HG03342 (cell line): ENCODE data around the gene INO80B.
"Not testable (repeated sequence)": the region's sequence is repeated elsewhere in the genome, so short reads cannot be mapped to it uniquely, and the experiment has no call there.

Experiments
- ATAC-seq: cut with Tn5 transposase; IDR thresholded peaks from one replicate; pipeline ENCODE4 v1.9.1; 2021; ENCODE audit warnings: mild to moderate bottlenecking, moderate library complexity; ENCODE audit not compliant: unreplicated experiment

INO80B gene

DNA sequence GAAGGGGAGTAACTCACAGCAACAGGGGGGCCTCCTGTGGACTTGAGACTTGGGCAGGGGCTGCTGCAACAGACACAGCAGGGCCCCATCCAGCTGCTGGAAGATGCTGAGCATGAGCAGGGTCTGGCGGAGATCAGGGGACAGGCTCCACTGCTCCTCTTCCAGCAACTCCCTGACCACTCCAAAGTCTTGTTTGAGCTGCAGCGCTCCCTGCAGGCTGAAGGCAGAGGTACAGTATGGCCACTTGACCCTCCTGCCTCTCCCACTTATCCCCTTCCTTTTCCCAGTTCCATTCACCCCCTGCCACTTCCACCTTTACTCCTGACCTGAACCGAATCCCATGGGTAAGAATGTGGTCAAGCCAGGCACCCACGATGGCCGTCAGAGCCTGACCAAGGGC lies 20.0 kb downstream of the INO80B start:
- ATAC-seq = no peak

DNA sequence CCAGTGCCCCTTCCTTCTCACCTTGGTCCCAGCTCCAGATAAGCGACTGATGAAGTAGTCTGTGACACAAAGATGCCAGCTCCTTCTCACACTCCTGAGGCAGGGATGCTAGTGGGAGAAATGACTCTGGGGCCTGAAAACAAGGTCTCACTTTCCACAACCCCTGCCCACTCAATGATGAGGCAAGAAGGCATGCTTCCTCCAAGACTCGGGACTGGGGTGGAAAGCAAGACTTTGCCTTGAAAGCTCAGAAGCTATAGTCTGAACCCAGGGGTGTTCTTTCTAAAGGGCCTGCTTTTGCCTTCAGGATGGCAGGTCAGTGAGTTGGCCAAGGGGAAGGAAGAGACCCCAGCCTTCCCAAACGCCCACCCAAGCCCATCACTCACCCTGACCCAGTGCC lies 26.5 kb downstream of the INO80B start:
- no peak for ATAC-seq

DNA sequence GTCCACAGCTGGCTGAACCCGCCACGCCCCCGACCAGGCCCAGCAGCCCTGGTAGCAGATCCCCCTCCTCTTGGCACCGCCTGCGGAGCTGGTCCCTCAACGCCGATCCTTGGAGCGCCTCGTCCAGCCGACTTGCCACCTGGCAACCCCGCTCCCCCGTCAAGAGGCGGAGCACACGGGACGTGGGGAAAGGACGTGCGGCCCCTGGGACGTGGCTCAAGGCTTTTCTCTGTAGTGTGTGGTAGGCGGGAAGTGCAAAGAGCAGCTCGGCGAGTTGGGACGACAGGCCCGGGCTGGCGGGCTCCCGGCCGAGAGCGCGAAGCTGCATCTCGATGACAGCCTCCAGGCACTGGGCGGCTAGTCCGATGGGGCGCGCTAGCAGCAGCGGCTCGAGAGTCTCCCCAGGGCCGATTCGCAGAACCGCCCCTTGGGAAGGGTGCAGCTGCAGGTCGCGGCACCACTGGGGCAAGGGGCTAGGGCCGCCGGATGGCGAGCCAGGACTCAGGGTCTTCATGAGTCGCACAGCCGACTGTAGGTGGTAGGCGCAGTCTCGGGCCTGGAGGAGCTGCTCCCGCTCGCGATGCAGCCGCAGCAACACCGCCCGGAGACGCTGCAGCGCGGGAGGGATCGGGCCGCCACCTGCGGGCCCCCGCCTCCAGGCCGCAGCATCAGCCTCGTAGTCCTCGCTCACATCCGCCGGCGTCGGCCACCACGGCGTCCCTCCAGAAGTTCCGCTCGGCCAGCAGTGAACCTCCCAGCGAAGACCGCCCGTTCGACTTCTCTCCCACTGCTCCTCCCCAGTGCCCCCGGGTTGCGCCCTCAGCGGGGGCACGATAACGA lies 27.3 kb downstream of the INO80B start:
- peak; percentile 31 for ATAC-seq

DNA sequence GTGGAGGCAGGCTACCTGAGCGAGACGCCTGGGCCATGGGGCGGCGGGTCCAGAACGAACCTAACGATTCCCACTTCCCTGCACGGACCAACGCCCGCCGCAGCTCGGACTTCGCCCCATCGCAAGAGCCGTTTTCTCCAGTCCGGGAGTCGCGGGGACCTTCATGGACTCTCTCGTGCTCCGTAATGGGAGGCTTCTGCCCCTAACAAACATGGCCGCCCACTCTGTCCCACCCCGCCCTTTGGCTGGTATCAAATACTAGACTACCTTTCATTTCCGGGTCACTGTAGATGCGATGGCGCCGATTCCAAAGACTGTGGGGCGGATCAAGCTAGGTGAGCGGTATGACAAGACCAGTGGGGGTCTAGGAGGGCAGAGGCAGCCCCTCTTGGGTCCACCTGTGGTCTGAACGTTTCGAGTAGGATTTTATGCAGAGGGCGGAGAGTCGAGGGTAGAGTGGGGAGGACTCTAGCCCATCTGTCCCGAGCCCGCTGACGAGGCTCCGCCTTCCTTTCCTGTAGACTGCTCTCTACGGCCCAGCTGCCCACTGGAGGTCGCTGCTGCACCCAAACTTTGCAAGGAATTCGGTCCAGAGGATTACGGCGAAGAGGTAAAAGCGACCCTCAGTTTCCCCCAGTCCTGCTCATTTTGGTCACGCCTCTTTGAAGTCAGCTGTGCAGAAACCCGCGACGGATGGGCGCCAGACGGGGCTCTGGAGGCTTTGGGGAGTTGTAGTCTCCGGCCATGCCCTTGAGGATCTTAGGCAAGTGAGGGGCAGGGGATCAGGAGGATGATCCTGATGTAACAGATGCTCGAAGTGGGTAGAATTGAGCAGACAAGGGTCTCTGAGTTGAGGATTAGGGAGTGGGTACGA lies 28.2 kb downstream of the INO80B start, which contains the start of the genes CCDC142 and TTC31:
CCDC142 (minus strand) TSS at position 198 of the 874 bp plus-strand sequence; CDS start at position 37, 161 bp downstream.
TTC31 (plus strand) TSS at position 281 of the 874 bp plus-strand sequence; CDS start at position 296, 15 bp downstream.
- ATAC-seq = peak; percentile 89

DNA sequence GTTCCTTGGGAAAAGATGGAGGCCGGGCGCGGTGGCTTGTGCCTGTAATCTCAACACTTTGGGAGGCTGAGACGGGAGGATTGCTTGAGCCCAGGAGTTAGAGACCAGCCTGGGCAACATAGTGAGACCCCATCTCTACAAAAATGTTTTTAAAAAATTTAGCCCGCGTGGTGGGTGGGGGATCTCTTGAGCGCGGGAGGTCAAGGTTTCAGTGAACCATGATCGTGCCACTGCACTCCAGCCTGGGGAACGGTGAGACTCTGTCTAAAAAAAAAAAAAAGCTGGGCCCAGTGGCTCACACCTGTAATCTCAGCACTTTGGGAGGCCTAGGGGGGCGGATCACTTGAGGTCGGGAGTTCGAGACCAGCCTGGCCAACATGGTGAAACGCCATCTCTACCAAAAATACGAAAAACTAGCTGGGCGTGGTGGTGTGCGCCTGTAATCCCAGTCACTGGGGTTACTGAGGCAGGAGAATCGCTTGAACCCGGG lies 28.8 kb downstream of the INO80B start:
- ATAC-seq = not testable (repeated sequence)

DNA sequence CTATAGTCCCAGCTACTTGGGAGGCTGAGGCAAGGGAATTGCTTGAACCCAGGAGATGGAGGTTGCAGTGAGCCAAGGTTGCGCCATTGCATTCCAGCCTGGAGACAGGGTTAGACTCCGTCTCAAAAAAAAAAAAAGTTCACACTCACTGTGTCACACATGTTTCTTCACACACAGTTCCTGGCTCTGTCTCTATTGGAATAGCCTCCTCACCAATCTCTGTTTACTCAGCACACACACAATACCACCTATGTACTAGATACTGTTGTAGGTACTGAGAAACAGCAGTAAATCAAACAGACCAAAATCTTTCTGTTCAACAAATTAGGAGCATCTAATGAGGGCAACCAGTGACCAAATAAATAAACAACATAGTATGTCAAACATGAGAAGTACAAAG lies 31.3 kb downstream of the INO80B start:
- ATAC-seq = no peak

DNA sequence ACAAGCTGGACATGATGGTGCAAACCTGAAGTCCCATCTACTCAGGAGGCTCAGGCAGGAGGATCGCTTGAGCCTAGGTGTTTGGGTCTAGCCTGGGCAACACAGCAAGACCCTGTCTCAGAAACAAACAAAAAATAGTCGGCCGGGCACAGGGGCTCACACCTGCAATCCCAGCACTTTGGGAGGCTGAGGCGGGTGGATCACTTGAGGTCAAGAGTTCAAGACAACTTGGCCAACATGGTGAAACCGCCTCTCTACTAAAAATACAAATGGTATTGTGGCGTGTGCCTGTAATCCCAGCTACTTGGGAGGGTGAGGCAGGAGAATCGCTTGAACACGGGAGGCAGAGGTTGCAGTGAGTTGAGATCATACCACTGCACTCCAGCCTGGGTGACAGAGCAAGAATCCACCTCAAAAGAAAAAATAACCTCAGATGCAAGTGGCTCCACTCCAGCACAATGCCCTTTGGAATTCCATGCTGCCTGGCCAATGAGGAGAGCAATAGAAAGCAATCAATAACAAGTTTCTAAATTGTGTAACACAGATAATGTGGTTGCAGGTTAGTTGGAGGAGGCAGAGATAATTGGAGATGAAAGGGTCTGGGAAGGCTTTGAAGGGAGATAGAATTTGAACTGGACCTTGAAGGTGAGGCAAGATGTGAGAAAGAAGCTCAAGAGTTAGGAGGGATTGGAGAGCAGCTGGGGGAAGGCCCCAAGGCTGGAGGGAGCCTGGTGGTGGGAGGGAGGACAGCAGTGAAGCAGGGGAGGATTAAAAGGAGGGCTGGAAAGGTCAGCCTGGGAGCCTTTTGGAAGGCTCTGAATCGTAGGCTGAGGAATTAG lies 34.0 kb downstream of the INO80B start:
- no peak for ATAC-seq

DNA sequence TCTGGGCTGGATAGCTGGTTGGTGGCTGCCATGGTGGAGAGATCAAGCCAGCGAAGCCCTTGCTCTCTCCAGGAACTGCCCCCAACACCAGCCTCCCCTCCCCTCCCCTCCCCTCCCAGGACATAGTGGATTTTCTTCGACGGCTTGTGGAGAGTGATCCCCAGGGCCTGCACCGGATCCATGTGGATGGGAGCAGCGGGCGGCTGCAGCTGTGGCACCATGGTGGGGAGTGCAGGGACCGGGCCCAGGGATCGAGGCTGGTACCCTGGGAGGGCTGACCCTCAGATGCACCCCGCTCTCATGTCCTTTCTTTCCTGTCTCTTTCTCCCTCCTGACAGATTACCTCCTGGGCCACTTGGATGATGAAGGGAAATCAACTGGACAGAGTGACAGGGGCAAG lies 35.0 kb downstream of the INO80B start:
- ATAC-seq = no peak

DNA sequence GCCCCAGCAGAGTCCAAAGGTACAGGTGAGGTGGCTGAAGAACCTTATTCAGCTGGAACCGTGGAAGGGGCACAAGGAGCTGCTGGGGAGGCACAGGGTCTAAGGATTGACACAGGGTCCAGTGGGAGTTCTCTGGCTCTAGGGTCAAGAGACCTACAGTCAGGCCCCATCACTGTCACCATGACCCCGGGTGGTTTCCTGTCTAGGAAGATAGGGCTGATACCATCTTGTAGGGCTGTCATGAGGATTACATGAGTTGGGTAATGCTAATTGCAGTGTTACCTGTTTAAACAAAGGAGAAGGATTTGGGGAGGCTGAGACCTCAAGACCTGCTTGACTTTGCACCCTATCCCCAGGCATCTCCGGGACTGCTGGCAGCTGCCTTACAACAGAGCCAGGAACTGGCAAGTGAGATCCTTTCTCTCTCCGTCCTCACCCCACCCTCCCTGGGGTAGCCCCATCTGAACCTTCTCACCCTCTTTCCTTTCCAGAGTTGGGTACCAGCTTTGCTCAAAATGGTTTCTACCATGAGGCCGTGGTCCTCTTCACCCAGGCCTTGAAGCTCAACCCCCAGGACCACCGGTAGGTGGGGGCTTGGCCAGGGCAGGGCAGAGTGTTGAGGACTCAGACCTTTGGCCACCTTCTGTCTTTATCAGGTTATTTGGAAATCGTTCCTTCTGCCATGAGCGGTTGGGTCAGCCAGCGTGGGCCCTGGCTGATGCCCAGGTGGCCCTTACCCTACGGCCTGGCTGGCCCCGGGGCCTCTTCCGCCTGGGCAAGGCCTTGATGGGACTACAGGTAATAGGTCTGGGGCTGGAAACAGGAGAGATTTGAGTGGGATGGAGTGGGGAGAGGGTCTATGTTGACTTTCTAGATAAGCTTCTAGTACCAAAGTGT lies 37.0 kb downstream of the INO80B start:
- ATAC-seq = no peak

DNA sequence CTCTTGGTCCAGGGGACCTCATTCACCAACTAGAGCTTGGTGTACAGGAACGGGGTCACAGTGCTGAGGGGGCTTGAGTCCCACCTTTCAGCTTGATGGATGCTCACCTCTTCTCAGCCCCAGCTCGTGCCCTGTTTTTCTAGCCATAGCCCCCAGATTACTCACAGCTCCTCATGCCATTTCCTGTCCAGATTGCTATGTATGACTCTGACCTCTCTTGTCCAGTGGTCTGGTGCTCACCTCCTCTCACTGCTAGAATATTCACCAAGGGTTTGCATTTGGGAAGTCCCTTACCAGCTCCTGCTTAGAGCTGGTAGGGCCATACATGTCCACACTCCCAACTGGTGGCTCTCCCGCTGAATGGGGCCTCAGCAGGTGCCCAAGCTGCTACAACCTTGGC lies 38.7 kb downstream of the INO80B start:
- no peak for ATAC-seq

DNA sequence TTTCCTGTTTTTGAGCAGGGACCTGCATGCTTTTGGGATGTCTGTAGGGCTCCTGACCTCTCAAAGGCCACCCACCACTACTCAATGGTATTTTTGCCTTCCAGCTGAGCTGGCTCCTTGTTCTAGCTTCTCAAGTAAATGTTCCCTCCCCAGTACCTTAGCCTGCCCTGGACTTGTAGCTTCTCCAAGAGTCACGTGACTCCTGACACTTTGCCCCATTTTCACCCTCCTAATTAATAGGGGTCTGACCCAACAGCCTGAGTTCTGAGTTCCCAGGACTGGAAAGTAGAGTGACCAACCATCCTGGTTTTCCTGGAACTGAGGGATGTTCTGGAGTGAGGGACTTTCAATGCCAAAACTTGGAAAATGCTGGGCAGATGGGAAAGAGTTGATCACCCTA lies 40.6 kb downstream of the INO80B start:
- ATAC-seq = no peak

DNA sequence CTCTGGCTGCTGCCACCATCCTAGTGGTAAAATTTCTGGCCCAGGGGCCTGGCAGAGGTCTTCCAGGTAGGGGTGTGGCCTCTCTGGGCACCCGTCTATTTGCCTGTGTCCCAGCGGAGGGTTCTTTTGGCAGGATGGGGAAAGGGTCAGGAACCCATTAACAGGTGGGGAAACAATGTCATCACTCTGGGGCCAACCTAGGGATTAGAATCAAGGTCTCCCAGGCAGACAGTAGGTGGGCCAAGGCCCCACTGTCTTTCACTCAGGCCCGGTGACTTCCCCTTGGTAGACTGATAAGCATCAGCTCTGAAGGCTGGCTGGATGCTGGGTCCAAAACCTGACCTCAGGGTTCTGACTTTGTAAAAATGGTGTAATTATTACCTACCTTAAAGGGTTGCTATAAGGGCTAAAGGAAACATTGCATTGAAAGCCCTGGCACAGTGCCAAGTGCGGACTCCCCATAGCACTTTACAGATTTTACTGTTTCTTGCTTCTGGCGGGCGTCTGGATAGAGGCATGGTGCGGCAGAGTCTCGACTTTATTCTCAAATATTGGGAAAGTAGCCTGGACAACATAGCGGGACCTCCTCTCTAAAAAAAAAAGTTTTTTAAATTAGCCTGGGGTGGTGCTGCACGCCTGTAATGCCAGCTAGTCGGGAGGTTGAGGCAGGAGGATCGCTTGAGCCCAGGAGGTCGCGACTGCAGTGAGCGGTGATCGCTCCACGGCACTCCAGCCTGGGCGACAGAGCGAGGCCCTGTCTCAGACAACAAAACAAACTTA lies 42.3 kb downstream of the INO80B start:
- no peak for ATAC-seq

DNA sequence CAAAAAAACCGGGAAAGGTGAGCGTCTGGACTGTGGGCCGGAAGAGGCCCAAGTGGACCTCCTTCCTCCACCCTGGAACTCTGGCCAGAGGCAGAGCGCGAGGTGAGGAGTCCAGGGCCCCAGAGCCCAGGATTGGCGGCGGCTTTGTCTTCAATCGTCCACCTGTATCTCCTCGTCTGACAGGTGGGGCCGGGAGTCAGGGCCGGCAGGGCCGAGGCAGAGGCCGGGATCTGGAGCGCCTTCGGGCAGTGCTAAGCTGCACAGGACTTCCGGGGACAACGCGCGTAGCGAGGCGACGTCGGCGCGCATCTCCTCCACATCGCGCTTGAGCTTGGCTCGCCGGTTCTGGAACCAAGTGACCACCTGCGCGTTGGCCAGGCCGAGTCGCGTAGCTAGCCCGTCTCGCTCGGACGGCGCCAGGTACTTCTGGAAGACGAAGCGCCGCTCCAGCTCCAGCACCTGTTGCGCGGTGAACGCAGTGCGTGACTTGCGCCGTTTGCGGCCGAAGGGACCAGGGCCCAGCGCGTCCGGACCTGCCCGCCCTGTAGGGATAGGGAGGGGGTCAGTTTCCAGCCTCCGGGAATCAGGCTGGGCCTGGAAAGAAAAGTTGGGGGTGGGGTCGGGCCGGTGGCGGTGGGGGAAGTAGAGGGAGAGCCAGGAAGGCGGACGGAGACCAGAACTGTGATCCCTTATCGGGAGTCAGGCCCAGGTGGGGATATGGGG lies 43.1 kb downstream of the INO80B start:
- ATAC-seq = no peak

DNA sequence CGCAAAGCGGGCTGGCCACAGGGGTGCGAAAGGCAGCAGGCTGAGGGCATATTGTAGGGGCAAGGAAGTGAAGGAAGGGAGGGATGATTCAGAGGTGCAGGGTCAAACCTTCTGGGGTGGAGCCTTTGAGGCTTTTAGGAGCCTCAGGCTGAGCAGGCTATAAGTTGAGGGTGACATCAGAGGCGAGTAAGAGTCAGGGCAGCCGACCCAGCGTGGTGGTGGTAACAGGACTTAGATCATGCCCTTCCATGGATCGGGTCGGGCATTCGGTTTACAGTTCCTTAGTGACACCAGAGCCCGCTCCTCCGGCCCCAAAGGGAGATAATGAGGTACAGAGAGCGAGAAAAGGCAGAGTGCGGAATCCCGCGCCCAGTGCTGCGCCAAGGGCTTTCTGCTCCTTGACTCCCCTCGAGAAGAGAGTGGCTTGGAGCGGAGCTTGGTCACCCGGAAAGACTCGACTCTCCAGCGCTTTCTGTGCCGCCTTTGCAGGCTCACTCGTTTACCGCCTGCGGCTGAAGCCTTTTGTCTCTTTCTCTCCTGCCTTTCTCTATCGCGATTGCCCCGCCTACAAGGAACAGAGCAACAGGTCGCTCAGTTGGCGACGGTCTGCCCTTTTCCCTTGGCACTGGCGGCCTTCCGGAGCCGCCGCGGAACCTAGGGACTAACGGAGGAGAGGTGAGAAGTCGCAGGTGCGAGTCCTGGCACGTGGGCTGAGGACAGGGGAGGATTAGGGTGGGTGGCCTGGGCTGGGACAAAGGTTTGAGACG lies 43.8 kb downstream of the INO80B start:
- ATAC-seq = no peak

DNA sequence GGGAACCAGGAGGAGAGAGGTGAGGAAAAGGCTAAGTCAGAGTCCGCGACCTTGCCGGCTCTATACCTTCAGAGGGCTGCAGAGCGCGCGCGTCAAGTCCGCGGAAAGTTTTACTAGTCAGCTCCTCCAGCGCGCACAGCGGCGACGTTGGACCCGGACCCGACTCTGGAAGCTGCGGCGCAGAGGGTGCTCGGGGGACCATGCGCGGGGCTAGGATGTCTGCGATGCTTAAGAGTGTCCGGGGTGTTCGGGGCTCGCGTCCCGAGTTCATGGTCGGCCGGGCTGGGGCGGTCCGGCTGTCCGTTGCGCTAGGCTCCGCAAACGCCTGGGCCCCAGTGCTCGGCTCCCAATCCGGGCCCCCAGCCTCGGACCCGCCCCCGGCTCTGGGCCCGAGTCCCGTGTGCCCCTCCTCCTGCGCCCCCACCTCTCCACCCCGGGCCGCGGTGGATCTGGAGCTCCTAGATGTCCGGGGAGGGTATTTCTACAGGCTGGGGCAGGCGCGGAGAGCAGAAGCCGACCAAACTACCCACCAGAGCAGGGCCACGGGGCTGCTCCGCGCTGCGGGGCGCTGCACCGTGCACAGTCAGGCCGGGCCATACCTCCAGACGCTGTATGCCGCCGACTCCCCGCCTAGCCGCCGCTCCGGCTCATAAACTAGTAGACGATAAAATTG lies 44.5 kb downstream of the INO80B start, which contains the start of gene LBX2:
LBX2 (minus strand) TSS at position 337 of the 673 bp plus-strand sequence; CDS start at position 271, 66 bp downstream.
- ATAC-seq = no peak

DNA sequence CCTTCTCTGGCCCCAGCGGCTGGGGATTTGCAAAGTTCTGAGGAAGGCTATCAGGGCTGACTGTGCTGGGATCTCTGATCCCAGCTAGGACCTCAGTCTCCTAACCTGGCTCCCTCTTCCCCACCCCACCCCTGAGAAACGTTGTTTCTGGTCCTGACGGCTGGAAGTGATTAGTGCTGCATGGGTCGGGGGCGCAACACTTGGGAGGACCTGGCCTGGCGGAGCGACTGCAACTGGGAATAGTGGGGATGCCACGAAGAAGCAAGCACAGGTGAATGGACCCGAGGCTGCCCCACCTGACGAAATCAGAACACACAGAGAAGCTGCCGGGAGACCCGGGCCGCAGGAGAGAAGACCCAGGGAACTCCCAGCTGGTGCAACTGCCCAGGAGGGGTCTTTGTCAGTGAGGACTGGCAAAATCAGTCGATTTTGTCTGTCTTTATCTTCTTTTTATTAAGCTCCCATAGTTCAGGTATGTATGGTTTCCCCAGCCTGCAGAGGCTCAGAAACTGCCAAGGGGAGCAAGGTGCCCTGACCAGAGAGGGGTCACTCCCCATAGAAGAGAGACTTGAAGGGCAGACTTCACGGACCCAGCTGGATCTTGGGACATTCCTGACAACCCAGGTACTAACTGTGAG lies 45.2 kb downstream of the INO80B start:
- ATAC-seq = no peak
